ENCODE data around the gene PRXL2B. TPM values are rescaled to one million over a fixed set of nuclear protein-coding genes. Genes with fewer than 3 reads are reported as not detected.
A peak's percentile ranks its signal among the peaks of the same experiment; 100 is the strongest.

The PRXL2B gene
- total RNA-seq, 1 experiment from 2014 or later, result 32.2 TPM

GRCh38 chr1:2611031-2611501, 24.5 kb downstream of the PRXL2B start:
- H3K9ac ChIP-seq (ENCODE audit: low read length), result peak overlapping the region; percentile 27; the same call in 1 of the 2 replicates
- ChIA-PET CTCF (no interaction called here), RAD21 (ENCODE audit: low non-redundant PET in 1 of 2, low total read pairs in 2 of 2, uncharacterized antibody in 2 of 2, unreplicated experiment in 2 of 2) (no interaction called here), POLR2A (no interaction called here)
- ATAC-seq, result peak; percentile 95
- no peaks in the 10 kb centered on the region for H3K79me2 ChIP-seq (ENCODE audit: insufficient read depth, low read length)
- H3K4me3 ChIP-seq (replicated peaks in 1 of 2; ENCODE audit: low read depth in 1 of 2, low read length in 2 of 2), result peak overlapping the region; percentile 36 to 56
- H3K9me3 ChIP-seq (ENCODE audit: control insufficient read depth in 1 of 2, insufficient read depth in 1 of 2, low read depth in 1 of 2, low read length in 2 of 2), result peaks cover 0 to 8% of the 10 kb centered on the region in 2 experiments; a peak in 2 of 4 replicates
- TF ChIP-seq SP1 (IDR thresholded peaks at IDR 0.05; ENCODE audit: low read depth), result peak; percentile 47; the same call in 1 of the 2 replicates
- no peak for TF ChIP-seq POLR2AphosphoS5 (IDR thresholded peaks at IDR 0.05; ENCODE audit: low read depth, low read length)
- TF ChIP-seq YY1 (IDR thresholded peaks at IDR 0.05; ENCODE audit: extremely low read depth, insufficient replicate concordance, low read depth, low read length), result no peak
- TF ChIP-seq SRF (IDR thresholded peaks at IDR 0.05; ENCODE audit: low read depth), result no peak
- H3K9me2 ChIP-seq (ENCODE audit: insufficient read depth), result no peaks in the 10 kb centered on the region
- intact Hi-C loops (cut with micrococcal nuclease), result no loop called here
- H3K4me2 ChIP-seq (ENCODE audit: low read length), result peak overlapping the region; percentile 84
- no peaks in the 10 kb centered on the region for H3K36me3 ChIP-seq (ENCODE audit: control insufficient read depth in 1 of 2, insufficient read depth in 2 of 2, low read length in 2 of 2)
- BruUV-seq (replicated peaks), result no TSS peak
- peak overlapping the region; percentile 67 for H2AFZ ChIP-seq (ENCODE audit: low read depth, low read length, poor library complexity, severe bottlenecking)
- H3K27ac ChIP-seq (ENCODE audit: low read depth, low read length), result no peak overlapping the region; the same call in 1 of the 2 replicates
- no peaks in the 10 kb centered on the region; the same call in 1 of the 2 replicates for H3K27me3 ChIP-seq (ENCODE audit: insufficient read depth, low read length)
- H4K20me1 ChIP-seq (ENCODE audit: insufficient read depth), result no peaks in the 10 kb centered on the region
- H3K4me1 ChIP-seq (ENCODE audit: control insufficient read depth in 1 of 2, insufficient read depth in 2 of 2, low read length in 2 of 2), result peaks cover 11 to 16% of the 10 kb centered on the region in 2 experiments
- peak; percentile 62 for DNase-seq (ENCODE audit: low read depth, low spot score)

DNA sequence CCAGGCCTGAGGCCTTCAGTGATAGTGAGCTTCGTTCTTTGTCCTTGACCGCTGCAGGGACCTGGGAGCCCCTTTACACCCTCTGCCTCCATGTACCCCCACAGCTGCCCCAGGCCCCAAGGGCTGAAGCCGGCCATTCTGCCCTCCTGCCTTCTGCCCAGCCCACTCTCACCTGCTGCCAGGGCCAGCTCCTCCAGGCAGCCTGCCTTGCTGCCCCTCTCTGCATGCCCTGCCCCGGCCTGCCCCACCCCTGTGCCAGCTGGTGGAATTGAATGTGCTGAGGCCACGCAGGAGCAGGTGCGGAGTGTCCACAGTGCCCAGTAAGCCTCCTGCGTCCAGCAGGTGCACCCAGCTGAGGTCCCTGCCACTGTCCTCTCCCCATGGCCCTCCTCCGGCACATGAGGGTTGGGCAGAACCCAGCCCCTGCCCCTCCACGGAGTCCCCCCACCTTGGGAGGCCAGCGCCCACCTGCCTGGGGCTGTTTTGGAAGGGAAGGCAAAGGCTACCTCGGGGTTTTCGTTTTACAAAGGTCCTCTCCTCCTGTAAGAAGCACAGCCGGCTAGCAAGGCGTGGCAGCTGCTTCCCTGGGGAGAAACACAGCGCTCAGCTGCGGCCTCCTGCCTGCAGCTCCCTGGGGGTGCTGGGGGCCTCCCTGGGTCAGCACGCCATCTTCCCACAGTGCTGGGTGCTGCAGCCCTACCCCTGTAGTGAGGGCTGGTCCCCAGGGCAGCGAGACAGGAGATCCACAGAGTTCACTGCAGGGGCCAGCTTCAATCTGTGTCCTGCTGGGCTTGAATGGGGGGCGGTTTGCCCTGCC, 25.3 kb downstream of the PRXL2B start:
- no peaks in the 10 kb centered on the region for H3K36me3 ChIP-seq (ENCODE audit: control insufficient read depth in 1 of 2, insufficient read depth in 2 of 2, low read length in 2 of 2)
- peaks cover 0 to 8% of the 10 kb centered on the region in 2 experiments; a peak in 2 of 4 replicates for H3K9me3 ChIP-seq (ENCODE audit: control insufficient read depth in 1 of 2, insufficient read depth in 1 of 2, low read depth in 1 of 2, low read length in 2 of 2)
- intact Hi-C loops (cut with micrococcal nuclease), result no loop called here
- no peak overlapping the region for H2AFZ ChIP-seq (ENCODE audit: low read depth, low read length, poor library complexity, severe bottlenecking)
- H3K9ac ChIP-seq (ENCODE audit: low read length), result no peak overlapping the region
- no peaks in the 10 kb centered on the region; the same call in 1 of the 2 replicates for H3K27me3 ChIP-seq (ENCODE audit: insufficient read depth, low read length)
- no peak for DNase-seq (ENCODE audit: low read depth, low spot score)
- H3K4me1 ChIP-seq (ENCODE audit: control insufficient read depth in 1 of 2, insufficient read depth in 2 of 2, low read length in 2 of 2), result peaks cover 11 to 16% of the 10 kb centered on the region in 2 experiments
- no peak for ATAC-seq
- H3K4me3 ChIP-seq (replicated peaks in 1 of 2; ENCODE audit: low read depth in 1 of 2, low read length in 2 of 2), result peak overlapping the region; percentile 36 to 56; a peak in 3 of 4 replicates
- POLR2A ChIA-PET, result no interaction called here
- peak overlapping the region; percentile 37; the same call in 1 of the 2 replicates for H3K27ac ChIP-seq (ENCODE audit: low read depth, low read length)
- CTCF ChIA-PET, result no interaction called here
- H3K79me2 ChIP-seq (ENCODE audit: insufficient read depth, low read length), result no peaks in the 10 kb centered on the region
- no peaks in the 10 kb centered on the region for H3K9me2 ChIP-seq (ENCODE audit: insufficient read depth)
- RAD21 ChIA-PET (ENCODE audit: low non-redundant PET in 1 of 2, low total read pairs in 2 of 2, uncharacterized antibody in 2 of 2, unreplicated experiment in 2 of 2), result no interaction called here
- BruUV-seq (replicated peaks), result no TSS peak
- no peaks in the 10 kb centered on the region for H4K20me1 ChIP-seq (ENCODE audit: insufficient read depth)
- peak overlapping the region; percentile 84 for H3K4me2 ChIP-seq (ENCODE audit: low read length)
- TF ChIP-seq REST (IDR thresholded peaks at IDR 0.05; ENCODE audit: low read depth), result no peak
- TF ChIP-seq CTCF (IDR thresholded peaks at IDR 0.05 in 2 of 3, conservative IDR thresholded peaks at IDR 0.05 in 1 of 3; ENCODE audit: borderline replicate concordance in 1 of 3, insufficient read depth in 1 of 3, low read depth in 2 of 3, low read length in 2 of 3), result no peak
- no peak for TF ChIP-seq ZNF274 (IDR thresholded peaks at IDR 0.05; ENCODE audit: low read depth, low read length)
- no peak for TF ChIP-seq YY1 (IDR thresholded peaks at IDR 0.05; ENCODE audit: extremely low read depth, insufficient replicate concordance, low read depth, low read length)
- TF ChIP-seq TCF7L2 (IDR thresholded peaks at IDR 0.05; ENCODE audit: borderline replicate concordance, extremely low read depth, insufficient read depth, insufficient read length), result no peak

All from HCT116 (cell line).